Hematopoietic multipotent progenitor cell treated with erythropoietin and hydrocortisone succinate and interleukin-3 and kit ligand, for 4 days (in vitro differentiated cells): ENCODE results near the gene SLC38A4.
"Not testable (repeated sequence)": the region's sequence is repeated elsewhere in the genome, so short reads cannot be mapped to it uniquely, and the experiment has no call there.

ENCODE experiments used
- DNase-seq: peaks from one replicate; pipeline ENCODE4 v3.0.0-alpha.2; 2015

The SLC38A4 gene

DNA sequence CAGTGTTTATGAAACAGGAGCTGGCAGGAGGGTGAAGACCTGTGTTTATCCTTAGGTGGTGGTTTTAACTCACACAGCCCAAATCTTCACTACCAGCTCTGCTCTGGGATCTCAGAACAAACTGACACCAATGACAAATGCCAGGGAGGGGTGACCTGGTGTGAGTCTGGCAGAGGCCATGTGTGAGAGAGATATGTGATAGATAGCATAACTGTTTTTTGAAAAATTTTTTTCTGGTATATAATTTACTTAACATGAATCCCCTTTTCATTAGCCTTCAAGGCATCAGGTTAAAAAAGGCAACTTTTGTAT lies 51.5 kb downstream of the SLC38A4 start:
- peak; percentile 4 for DNase-seq

- no peak for DNase-seq
Measured at GRCh38 chr12:46773586-46774321, 52.0 kb downstream of the SLC38A4 start.

GRCh38 chr12:46771268-46771827 lies 54.4 kb downstream of the SLC38A4 start:
- no peak for DNase-seq

DNA sequence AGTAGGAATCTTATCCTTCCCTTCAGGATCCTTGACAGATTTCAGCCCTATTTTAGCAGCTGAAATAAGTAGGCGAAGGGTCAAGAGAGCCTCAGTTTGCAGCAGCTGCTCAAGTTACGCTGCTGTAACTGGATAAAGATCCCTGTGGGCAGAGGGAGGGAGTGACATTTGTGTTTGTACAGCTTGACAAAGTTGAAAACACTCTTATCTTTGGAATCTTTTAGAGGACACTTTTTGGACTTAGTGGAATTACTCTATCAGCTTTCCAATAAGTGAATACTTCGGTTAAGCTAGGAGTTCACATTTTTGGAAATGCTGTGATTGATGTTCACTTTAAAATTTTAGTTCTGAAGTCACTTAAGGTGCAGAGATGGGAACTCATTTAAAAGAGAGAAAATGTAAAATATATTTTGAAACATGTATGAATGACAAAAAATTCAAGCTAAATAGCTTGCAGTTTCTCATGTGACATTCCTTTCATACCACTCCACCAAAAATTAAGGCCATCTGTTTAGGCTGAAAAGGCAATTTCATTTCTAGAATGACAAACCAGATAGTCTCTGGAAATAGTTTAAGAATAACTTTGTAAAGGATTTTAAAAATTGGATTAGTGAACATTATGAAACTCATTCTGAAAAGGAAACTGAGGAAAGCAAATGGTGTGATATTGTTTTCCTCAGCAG lies 55.2 kb downstream of the SLC38A4 start:
- no peak for DNase-seq

- no peak for DNase-seq
Measured at GRCh38 chr12:46764005-46764404, 61.8 kb downstream of the SLC38A4 start.

- DNase-seq, result no peak
Measured at GRCh38 chr12:46763230-46763629, 62.6 kb downstream of the SLC38A4 start.

DNA sequence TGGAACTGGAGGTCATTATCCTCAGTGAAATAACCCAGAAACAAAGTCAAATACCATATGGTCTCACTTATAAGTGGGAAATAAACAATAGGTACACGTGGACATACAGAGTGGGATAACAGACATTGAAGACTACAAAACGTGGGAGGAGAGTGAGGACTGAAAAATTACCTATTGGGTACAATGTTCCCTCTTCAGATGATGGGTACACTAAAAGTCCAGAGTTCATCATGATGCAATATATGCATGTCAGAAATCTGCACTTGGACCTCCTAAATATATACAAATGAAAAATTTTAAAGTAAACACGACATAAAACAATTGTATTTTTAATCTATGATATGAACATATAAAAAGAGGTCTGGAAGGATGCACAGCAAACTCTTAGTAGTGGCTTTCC lies 71.2 kb downstream of the SLC38A4 start:
- no peak for DNase-seq

- peak; percentile 58 for DNase-seq
Measured at GRCh38 chr12:46752396-46752795, 73.4 kb downstream of the SLC38A4 start.

DNA sequence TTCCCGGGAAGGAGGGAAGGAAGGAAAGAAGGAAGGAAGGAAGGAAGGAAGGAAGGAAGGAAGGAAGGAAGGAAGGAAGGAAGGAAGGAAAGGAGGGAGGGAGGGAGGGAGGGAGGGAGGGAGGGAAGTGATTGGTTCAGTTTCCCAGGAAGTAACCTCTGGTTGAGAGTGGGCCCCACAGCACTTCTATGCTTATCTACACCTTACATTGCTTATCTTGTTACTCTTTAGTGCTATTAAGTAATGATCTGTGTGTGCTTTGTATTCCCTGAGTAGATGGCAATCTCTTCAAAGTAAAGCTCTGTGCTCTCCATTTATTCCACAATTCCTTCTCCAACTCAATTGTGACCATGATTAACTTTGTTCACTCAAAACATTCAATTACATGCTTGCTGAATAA lies 74.6 kb downstream of the SLC38A4 start:
- no peak for DNase-seq

- no peak for DNase-seq
Measured at GRCh38 chr12:46749322-46749721, 76.5 kb downstream of the SLC38A4 start.

GRCh38 chr12:46744283-46744682 lies 81.5 kb downstream of the SLC38A4 start:
- no peak for DNase-seq

DNA sequence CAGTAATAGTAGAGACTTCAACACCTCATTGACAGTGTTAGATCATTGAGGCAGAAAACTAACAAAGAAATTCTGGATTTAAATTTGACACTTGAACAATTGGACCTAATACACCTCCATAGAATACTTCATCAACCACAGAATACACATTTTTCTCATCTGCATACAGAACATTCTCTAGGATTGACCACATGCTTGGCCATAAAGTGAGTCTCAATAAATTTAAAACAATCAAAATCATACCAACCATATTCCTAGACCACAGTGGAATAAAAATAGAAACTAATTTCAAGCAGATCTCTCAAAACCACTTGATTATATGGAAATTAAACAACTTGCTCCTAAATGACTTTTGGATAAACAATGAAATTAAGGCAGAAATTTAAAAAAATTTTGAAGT lies 82.3 kb downstream of the SLC38A4 start:
- DNase-seq, result no peak

DNA sequence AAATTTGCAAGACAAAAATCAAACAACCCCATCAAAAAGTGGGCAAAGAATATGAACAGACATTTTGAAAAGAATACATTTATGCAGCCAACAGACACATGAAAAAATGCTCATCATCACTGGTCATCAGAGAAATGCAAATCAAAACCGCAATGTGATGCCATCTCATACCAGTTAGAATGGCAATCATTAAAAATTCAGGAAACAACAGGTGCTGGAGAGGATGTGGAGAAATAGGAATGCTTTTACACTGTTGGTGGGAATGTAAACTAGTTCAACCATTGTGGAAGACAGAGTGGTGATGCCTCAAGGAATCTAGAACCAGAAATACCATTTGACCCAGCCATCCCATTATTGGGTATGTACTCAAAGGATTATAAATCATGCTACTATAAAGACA lies 83.5 kb downstream of the SLC38A4 start:
- DNase-seq, result not testable (repeated sequence)

GRCh38 chr12:46725332-46725731 lies 100.5 kb downstream of the SLC38A4 start:
- no peak for DNase-seq

GRCh38 chr12:46723629-46724419 lies 102.0 kb downstream of the SLC38A4 start:
- no peak for DNase-seq

GRCh38 chr12:46722394-46723185 lies 103.2 kb downstream of the SLC38A4 start:
- no peak for DNase-seq

GRCh38 chr12:46718495-46718894 lies 107.3 kb downstream of the SLC38A4 start:
- DNase-seq, result no peak

DNA sequence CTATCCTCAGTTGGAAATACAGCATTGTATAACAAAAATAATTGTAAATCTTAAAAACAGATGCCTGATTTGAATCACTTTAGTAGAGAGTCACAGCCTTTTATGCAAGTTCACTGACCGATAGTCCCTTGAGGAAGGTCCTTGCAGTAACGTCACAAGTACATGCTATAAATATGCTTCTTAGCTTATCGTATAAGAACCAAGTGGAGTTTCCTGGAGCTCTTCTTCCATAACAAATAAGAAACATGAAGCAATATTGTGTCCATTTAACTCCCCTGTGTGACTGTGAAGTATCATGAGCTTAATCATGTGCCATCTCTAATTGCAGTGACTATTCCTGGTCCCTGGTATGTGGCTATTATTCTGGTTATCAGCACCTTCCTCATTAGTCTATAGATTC lies 107.9 kb downstream of the SLC38A4 start:
- no peak for DNase-seq

- DNase-seq, result no peak
Measured at GRCh38 chr12:46717159-46717558, 108.6 kb downstream of the SLC38A4 start.
